ENCODE results near the gene ERBB4.

Gene ERBB4

GRCh38 chr2:212424082-212424481 lies 114.5 kb downstream of the ERBB4 start:
- Histone ChIP-seq H3K36me3 (ENCODE audit: control insufficient read depth, low read depth, low read length) (no peaks in the 10 kb centered on the region), H3K9ac (ENCODE audit: low read length) (no peak overlapping the region), H3K4me1 (ENCODE audit: control insufficient read depth, low read depth, low read length) (peaks cover 24% of the 10 kb centered on the region), H3K27me3 (ENCODE audit: control insufficient read depth, insufficient read depth, low read length) (no peaks in the 10 kb centered on the region), H3K27ac (ENCODE audit: low read length) (no peak overlapping the region), H3K9me3 (ENCODE audit: control insufficient read depth, low read depth, low read length) (no peaks in the 10 kb centered on the region), H3K4me3 (ENCODE audit: low read length) (no peak overlapping the region)

- Histone ChIP-seq H3K27ac (ENCODE audit: low read length) (no peak overlapping the region), H3K36me3 (ENCODE audit: control insufficient read depth, low read depth, low read length) (no peaks in the 10 kb centered on the region), H3K9me3 (ENCODE audit: control insufficient read depth, low read depth, low read length) (no peaks in the 10 kb centered on the region), H3K4me3 (ENCODE audit: low read length) (no peak overlapping the region), H3K9ac (ENCODE audit: low read length) (no peak overlapping the region), H3K4me1 (ENCODE audit: control insufficient read depth, low read depth, low read length) (peaks cover 20% of the 10 kb centered on the region), H3K27me3 (ENCODE audit: control insufficient read depth, insufficient read depth, low read length) (no peaks in the 10 kb centered on the region)
Observed at GRCh38 chr2:212423089-212423488, 115.5 kb downstream of the ERBB4 start.

- Histone ChIP-seq H3K36me3 (ENCODE audit: control insufficient read depth, low read depth, low read length) (no peaks in the 10 kb centered on the region), H3K9ac (ENCODE audit: low read length) (no peak overlapping the region), H3K27me3 (ENCODE audit: control insufficient read depth, insufficient read depth, low read length) (no peaks in the 10 kb centered on the region), H3K9me3 (ENCODE audit: control insufficient read depth, low read depth, low read length) (no peaks in the 10 kb centered on the region), H3K4me3 (ENCODE audit: low read length) (no peak overlapping the region), H3K4me1 (ENCODE audit: control insufficient read depth, low read depth, low read length) (peaks cover 6% of the 10 kb centered on the region), H3K27ac (ENCODE audit: low read length) (no peak overlapping the region)
Observed at GRCh38 chr2:212421556-212422334, 116.9 kb downstream of the ERBB4 start.

- H3K27ac ChIP-seq (ENCODE audit: low read length), result no peak overlapping the region
- H3K4me3 ChIP-seq (ENCODE audit: low read length), result no peak overlapping the region
- no peak overlapping the region for H3K9ac ChIP-seq (ENCODE audit: low read length)
- H3K27me3 ChIP-seq (ENCODE audit: control insufficient read depth, insufficient read depth, low read length), result no peaks in the 10 kb centered on the region
- no peaks in the 10 kb centered on the region for H3K9me3 ChIP-seq (ENCODE audit: control insufficient read depth, low read depth, low read length)
- H3K36me3 ChIP-seq (ENCODE audit: control insufficient read depth, low read depth, low read length), result no peaks in the 10 kb centered on the region
- H3K4me1 ChIP-seq (ENCODE audit: control insufficient read depth, low read depth, low read length), result no peaks in the 10 kb centered on the region
Observed at GRCh38 chr2:212416086-212416485, 122.5 kb downstream of the ERBB4 start.

DNA sequence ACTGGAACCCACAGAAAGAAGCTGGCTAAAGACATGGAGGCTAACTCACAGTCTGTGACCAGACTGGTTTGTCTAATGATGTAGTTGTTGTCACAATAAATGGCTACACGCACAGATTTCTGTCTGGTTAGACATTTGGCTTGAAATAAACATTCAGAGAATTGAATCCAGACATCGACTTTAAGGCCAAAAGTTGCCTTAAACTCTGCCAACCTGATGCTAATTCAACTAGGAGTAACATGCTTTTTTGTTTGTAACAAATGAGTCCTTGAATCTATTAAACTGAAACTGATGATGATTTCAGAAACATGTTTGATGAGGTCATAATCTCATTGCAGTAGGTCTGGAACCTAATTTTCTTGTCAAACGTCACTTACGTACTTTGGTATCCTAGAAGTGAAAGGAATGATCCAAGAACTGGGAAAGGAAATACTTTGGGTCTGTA lies 123.8 kb downstream of the ERBB4 start:
- Histone ChIP-seq H3K27ac (ENCODE audit: low read length) (no peak overlapping the region), H3K9me3 (ENCODE audit: control insufficient read depth, low read depth, low read length) (no peaks in the 10 kb centered on the region), H3K4me1 (ENCODE audit: control insufficient read depth, low read depth, low read length) (no peaks in the 10 kb centered on the region), H3K27me3 (ENCODE audit: control insufficient read depth, insufficient read depth, low read length) (no peaks in the 10 kb centered on the region), H3K4me3 (ENCODE audit: low read length) (no peak overlapping the region), H3K36me3 (ENCODE audit: control insufficient read depth, low read depth, low read length) (no peaks in the 10 kb centered on the region), H3K9ac (ENCODE audit: low read length) (no peak overlapping the region)

DNA sequence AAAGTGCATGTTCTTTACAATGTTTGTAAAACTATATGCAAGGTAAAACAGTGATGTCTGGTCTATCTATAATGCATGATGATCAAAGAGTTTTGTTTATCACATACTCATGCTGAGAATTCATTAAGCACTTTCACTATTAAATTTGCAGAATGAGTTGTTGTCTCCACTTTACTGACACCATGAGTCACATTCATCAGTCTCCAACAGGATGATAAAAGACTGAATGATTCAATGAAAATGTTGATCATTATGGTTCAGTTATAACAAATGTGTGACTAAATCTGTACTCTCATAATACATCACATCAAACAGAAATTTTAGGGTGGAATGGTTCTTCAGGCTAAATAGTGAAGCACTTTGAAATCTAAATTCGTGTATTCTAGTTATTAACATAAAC lies 129.0 kb downstream of the ERBB4 start:
- Histone ChIP-seq H3K4me1 (ENCODE audit: control insufficient read depth, low read depth, low read length) (no peaks in the 10 kb centered on the region), H3K36me3 (ENCODE audit: control insufficient read depth, low read depth, low read length) (no peaks in the 10 kb centered on the region), H3K4me3 (ENCODE audit: low read length) (no peak overlapping the region), H3K27ac (ENCODE audit: low read length) (no peak overlapping the region), H3K9me3 (ENCODE audit: control insufficient read depth, low read depth, low read length) (no peaks in the 10 kb centered on the region), H3K9ac (ENCODE audit: low read length) (no peak overlapping the region), H3K27me3 (ENCODE audit: control insufficient read depth, insufficient read depth, low read length) (no peaks in the 10 kb centered on the region)

GRCh38 chr2:212408524-212408923 lies 130.1 kb downstream of the ERBB4 start:
- Histone ChIP-seq H3K4me3 (ENCODE audit: low read length) (no peak overlapping the region), H3K9ac (ENCODE audit: low read length) (no peak overlapping the region), H3K9me3 (ENCODE audit: control insufficient read depth, low read depth, low read length) (no peaks in the 10 kb centered on the region), H3K36me3 (ENCODE audit: control insufficient read depth, low read depth, low read length) (no peaks in the 10 kb centered on the region), H3K4me1 (ENCODE audit: control insufficient read depth, low read depth, low read length) (no peaks in the 10 kb centered on the region), H3K27ac (ENCODE audit: low read length) (no peak overlapping the region), H3K27me3 (ENCODE audit: control insufficient read depth, insufficient read depth, low read length) (no peaks in the 10 kb centered on the region)

GRCh38 chr2:212406716-212407115 lies 131.9 kb downstream of the ERBB4 start:
- H3K4me3 ChIP-seq (ENCODE audit: low read length), result no peak overlapping the region
- H3K9ac ChIP-seq (ENCODE audit: low read length), result no peak overlapping the region
- no peaks in the 10 kb centered on the region for H3K27me3 ChIP-seq (ENCODE audit: control insufficient read depth, insufficient read depth, low read length)
- no peak overlapping the region for H3K27ac ChIP-seq (ENCODE audit: low read length)
- no peaks in the 10 kb centered on the region for H3K9me3 ChIP-seq (ENCODE audit: control insufficient read depth, low read depth, low read length)
- H3K36me3 ChIP-seq (ENCODE audit: control insufficient read depth, low read depth, low read length), result no peaks in the 10 kb centered on the region
- no peaks in the 10 kb centered on the region for H3K4me1 ChIP-seq (ENCODE audit: control insufficient read depth, low read depth, low read length)

DNA sequence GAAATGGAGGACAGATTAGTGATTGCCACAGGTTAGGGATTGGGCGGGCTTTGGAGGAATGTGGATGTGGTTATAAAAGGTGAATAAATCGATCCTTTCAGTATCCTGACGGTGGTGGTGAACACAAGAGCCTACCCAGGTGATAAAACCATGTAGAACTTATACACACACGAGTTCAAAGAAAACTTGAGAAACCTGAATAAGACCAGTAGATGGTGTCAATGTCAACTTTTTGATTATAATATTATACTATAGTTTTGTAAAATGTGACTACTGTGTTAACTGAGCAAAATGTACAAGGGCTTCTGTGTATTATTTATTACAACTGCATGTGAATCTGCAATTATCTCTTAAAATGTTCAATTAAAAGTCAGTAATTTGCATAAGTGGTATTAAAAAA lies 136.3 kb downstream of the ERBB4 start:
- H3K36me3 ChIP-seq (ENCODE audit: control insufficient read depth, low read depth, low read length), result no peaks in the 10 kb centered on the region
- H3K4me1 ChIP-seq (ENCODE audit: control insufficient read depth, low read depth, low read length), result peaks cover 3% of the 10 kb centered on the region
- no peak overlapping the region for H3K27ac ChIP-seq (ENCODE audit: low read length)
- no peaks in the 10 kb centered on the region for H3K27me3 ChIP-seq (ENCODE audit: control insufficient read depth, insufficient read depth, low read length)
- no peaks in the 10 kb centered on the region for H3K9me3 ChIP-seq (ENCODE audit: control insufficient read depth, low read depth, low read length)
- H3K9ac ChIP-seq (ENCODE audit: low read length), result no peak overlapping the region
- H3K4me3 ChIP-seq (ENCODE audit: low read length), result no peak overlapping the region

DNA sequence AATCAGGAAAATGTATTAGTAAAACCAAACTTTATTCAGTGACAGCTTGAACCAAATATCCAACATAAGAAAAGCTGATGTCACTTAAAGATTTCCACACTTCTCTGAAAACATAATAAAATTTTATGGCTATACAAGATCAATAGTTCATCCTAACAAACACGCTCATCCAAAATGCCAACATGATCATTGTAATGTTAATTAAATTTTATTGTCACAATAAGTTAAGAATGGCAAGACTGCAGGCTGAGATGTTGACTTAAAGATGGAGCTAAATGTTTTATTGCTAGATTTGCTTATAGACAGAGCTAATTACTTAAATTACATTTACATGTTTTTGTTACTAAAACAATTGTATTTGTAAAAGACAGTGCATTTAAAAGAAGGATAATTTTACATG lies 140.3 kb downstream of the ERBB4 start:
- Histone ChIP-seq H3K4me1 (ENCODE audit: control insufficient read depth, low read depth, low read length) (peaks cover 6% of the 10 kb centered on the region), H3K4me3 (ENCODE audit: low read length) (no peak overlapping the region), H3K36me3 (ENCODE audit: control insufficient read depth, low read depth, low read length) (no peaks in the 10 kb centered on the region), H3K9me3 (ENCODE audit: control insufficient read depth, low read depth, low read length) (no peaks in the 10 kb centered on the region), H3K9ac (ENCODE audit: low read length) (no peak overlapping the region), H3K27me3 (ENCODE audit: control insufficient read depth, insufficient read depth, low read length) (no peaks in the 10 kb centered on the region), H3K27ac (ENCODE audit: low read length) (no peak overlapping the region)

GRCh38 chr2:212392544-212392943 lies 146.1 kb downstream of the ERBB4 start:
- peaks cover 5% of the 10 kb centered on the region for H3K4me1 ChIP-seq (ENCODE audit: control insufficient read depth, low read depth, low read length)
- no peaks in the 10 kb centered on the region for H3K27me3 ChIP-seq (ENCODE audit: control insufficient read depth, insufficient read depth, low read length)
- no peak overlapping the region for H3K9ac ChIP-seq (ENCODE audit: low read length)
- H3K9me3 ChIP-seq (ENCODE audit: control insufficient read depth, low read depth, low read length), result no peaks in the 10 kb centered on the region
- no peak overlapping the region for H3K27ac ChIP-seq (ENCODE audit: low read length)
- H3K4me3 ChIP-seq (ENCODE audit: low read length), result no peak overlapping the region
- no peaks in the 10 kb centered on the region for H3K36me3 ChIP-seq (ENCODE audit: control insufficient read depth, low read depth, low read length)

- Histone ChIP-seq H3K36me3 (ENCODE audit: control insufficient read depth, low read depth, low read length) (no peaks in the 10 kb centered on the region), H3K27ac (ENCODE audit: low read length) (no peak overlapping the region), H3K4me1 (ENCODE audit: control insufficient read depth, low read depth, low read length) (no peaks in the 10 kb centered on the region), H3K4me3 (ENCODE audit: low read length) (no peak overlapping the region), H3K9me3 (ENCODE audit: control insufficient read depth, low read depth, low read length) (no peaks in the 10 kb centered on the region), H3K27me3 (ENCODE audit: control insufficient read depth, insufficient read depth, low read length) (no peaks in the 10 kb centered on the region), H3K9ac (ENCODE audit: low read length) (no peak overlapping the region)
Observed at GRCh38 chr2:212392043-212392442, 146.6 kb downstream of the ERBB4 start.
